ENCODE results near the gene BMPR1A.

BMPR1A gene

GRCh38 chr10:86968994-86969355 lies 212.6 kb downstream of the BMPR1A start:
- ChIA-PET CTCF (interaction anchor here (0.6 to 3.2 kb wide), 9 partner anchors 9 to 999 kb away, joined by 3 to 21 read pairs (median 4); no protein-coding TSS in a partner anchor), POLR2A (ENCODE audit: low non-redundant PET) (interaction anchor here (2.1 to 2.6 kb wide), 2 partner anchors 10 to 23 kb away, joined by 4 to 18 read pairs; partner anchors contain the start of gene SNCG)
- peak; percentile 35 for DNase-seq (ENCODE audit: low spot score)
- TF ChIP-seq, protein P1, sequence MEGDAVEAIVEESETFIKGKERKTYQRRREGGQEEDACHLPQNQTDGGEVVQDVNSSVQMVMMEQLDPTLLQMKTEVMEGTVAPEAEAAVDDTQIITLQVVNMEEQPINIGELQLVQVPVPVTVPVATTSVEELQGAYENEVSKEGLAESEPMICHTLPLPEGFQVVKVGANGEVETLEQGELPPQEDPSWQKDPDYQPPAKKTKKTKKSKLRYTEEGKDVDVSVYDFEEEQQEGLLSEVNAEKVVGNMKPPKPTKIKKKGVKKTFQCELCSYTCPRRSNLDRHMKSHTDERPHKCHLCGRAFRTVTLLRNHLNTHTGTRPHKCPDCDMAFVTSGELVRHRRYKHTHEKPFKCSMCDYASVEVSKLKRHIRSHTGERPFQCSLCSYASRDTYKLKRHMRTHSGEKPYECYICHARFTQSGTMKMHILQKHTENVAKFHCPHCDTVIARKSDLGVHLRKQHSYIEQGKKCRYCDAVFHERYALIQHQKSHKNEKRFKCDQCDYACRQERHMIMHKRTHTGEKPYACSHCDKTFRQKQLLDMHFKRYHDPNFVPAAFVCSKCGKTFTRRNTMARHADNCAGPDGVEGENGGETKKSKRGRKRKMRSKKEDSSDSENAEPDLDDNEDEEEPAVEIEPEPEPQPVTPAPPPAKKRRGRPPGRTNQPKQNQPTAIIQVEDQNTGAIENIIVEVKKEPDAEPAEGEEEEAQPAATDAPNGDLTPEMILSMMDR (conservative IDR thresholded peaks at IDR 0.05; ENCODE audit: low read depth): no peak
- peak overlapping the region; percentile 100 for H3K27ac ChIP-seq

DNA sequence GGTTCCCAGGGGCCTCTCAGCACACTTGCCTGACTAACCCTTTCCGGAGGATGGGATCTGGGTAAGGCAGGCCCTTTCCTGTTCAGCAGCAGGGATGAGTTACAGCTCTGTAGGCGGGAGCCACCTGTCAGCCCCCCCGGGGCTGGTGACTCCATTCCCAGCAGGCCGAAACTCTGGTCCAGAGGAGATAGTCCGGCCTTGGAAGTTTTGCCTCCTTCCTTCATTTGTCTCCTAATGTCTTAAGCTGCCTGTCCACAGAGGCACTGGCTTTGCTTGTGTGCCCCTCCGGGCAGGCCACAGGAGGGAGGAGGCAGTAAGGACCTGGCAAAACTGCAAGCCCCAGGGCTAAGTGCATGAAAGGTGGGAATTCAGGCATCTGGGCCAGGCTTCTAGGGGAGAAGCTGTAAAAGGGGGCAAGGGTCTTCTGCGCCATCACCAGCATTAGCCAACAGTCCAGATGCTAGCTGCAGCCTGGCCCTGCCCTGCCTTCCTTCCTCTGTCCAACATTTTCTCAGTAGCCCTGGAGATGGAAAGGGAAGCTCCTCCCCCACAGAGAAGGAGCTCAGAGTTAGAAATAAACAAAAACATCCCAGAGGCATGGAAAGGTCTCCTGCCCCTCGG lies 213.1 kb downstream of the BMPR1A start:
- CTCF ChIA-PET: interaction anchor here (0.5 to 3.2 kb wide), 9 partner anchors 10 to 998 kb away, joined by 3 to 21 read pairs (median 3); no protein-coding TSS in a partner anchor
- DNase-seq (ENCODE audit: low spot score): peak; percentile 85

GRCh38 chr10:86970162-86970981 lies 214.0 kb downstream of the BMPR1A start:
- DNase-seq (ENCODE audit: low spot score): peak; percentile 69
- CTCF ChIA-PET: interaction anchor here (0.5 to 3.2 kb wide), 5 partner anchors 10 to 228 kb away, joined by 3 to 21 read pairs (median 4); no protein-coding TSS in a partner anchor
- POLR2A ChIA-PET (ENCODE audit: low non-redundant PET): interaction anchor here (0.6 to 2.6 kb wide), 9 partner anchors 10 to 232 kb away, joined by 3 to 18 read pairs (median 4); partner anchors contain the start of genes SHLD2 and SNCG
- TF ChIP-seq, protein P1 (conservative IDR thresholded peaks at IDR 0.05; ENCODE audit: low read depth): no peak
- H3K27ac ChIP-seq: peak overlapping the region; percentile 100

More for the DNA sequence above, 213.1 kb downstream of the BMPR1A start:
- POLR2A ChIA-PET (ENCODE audit: low non-redundant PET): interaction anchor here (0.5 to 2.6 kb wide), 5 partner anchors 9 to 126 kb away, joined by 3 to 18 read pairs (median 4); partner anchors contain the start of gene SNCG
- peak overlapping the region; percentile 100 for H3K27ac ChIP-seq
- TF ChIP-seq, protein P1 (conservative IDR thresholded peaks at IDR 0.05; ENCODE audit: low read depth): no peak

- POLR2A ChIA-PET (ENCODE audit: low non-redundant PET): interaction anchor here (0.6 to 1.1 kb wide), 6 partner anchors 13 to 232 kb away, joined by 3 to 11 read pairs (median 4); partner anchors contain the start of genes SHLD2 and SNCG
These were observed 214.5 kb downstream of the BMPR1A start for GRCh38 chr10:86970982-86971231.

GRCh38 chr10:86971232-86971991 lies 215.0 kb downstream of the BMPR1A start:
- ChIA-PET CTCF (interaction anchor here (0.7 to 3.2 kb wide), 3 partner anchors 11 to 67 kb away, joined by 3 to 21 read pairs (median 4); no protein-coding TSS in a partner anchor), POLR2A (ENCODE audit: low non-redundant PET) (interaction anchor here (0.6 to 1.1 kb wide), 5 partner anchors 13 to 231 kb away, joined by 3 to 11 read pairs (median 4); partner anchors contain the start of genes SHLD2 and SNCG)
- H3K27ac ChIP-seq: peak overlapping the region; percentile 100
- TF ChIP-seq, protein P1 (conservative IDR thresholded peaks at IDR 0.05; ENCODE audit: low read depth): no peak
- peak; percentile 94 for DNase-seq (ENCODE audit: low spot score)

More at GRCh38 chr10:86970982-86971231, 214.5 kb downstream of the BMPR1A start:
- CTCF ChIA-PET: interaction anchor here (0.7 to 3.2 kb wide), 3 partner anchors 11 to 67 kb away, joined by 3 to 21 read pairs (median 4); no protein-coding TSS in a partner anchor
- DNase-seq (ENCODE audit: low spot score): no peak
- H3K27ac ChIP-seq: peak overlapping the region; percentile 100
- TF ChIP-seq, protein P1 (conservative IDR thresholded peaks at IDR 0.05; ENCODE audit: low read depth): no peak

Data from RWPE1 (cell line).